Natural killer cell treated with Interleukin-12 subunit alpha and Interleukin-12 subunit beta and Interleukin-15 and Interleukin-18, amount 100 ng/mL, for 72 hours (primary cell): ENCODE measurements around the gene TERB2. TPM values are rescaled to one million over a fixed set of nuclear protein-coding genes. Genes with fewer than 3 reads are reported as not detected.
"Not testable (repeated sequence)": the region's sequence is repeated elsewhere in the genome, so short reads cannot be mapped to it uniquely, and the experiment has no call there.

Experiments
- ATAC-seq, 2 donors: fragments of 150-1000 bp; cut with Tn5 transposase in 1 of 2; sonication (Bioruptor Pico), chemical (Tn5 transposase) in 1 of 2; 2 replicates each; pipeline ENCODE4 v1.10.0; 2021
- DNase-seq: peaks from one replicate; pipeline ENCODE4 v3.0.0; 2022; ENCODE audit warnings: low spot score
- H3K27ac Mint-ChIP-seq, 2 donors: 1 replicate in 1 of 2; 2 replicates in 1 of 2; pipeline ENCODE4 v1.8.0; 2022; ENCODE audit warnings: mixed read lengths in 2 of 2, mild to moderate bottlenecking in 1 of 2, moderate library complexity in 1 of 2
- H3K27me3 Mint-ChIP-seq, 2 donors: 1 replicate in 1 of 2; 2 replicates in 1 of 2; pipeline ENCODE4 v1.8.0; 2022; ENCODE audit warnings: mixed read lengths in 2 of 2
- H3K36me3 Mint-ChIP-seq: one replicate; pipeline ENCODE4 v1.8.0; 2022; ENCODE audit warnings: mixed read lengths
- H3K4me1 Mint-ChIP-seq, 2 donors: 1 replicate in 1 of 2; 2 replicates in 1 of 2; pipeline ENCODE4 v1.8.0; 2022; ENCODE audit warnings: low read depth in 2 of 2, mixed read lengths in 2 of 2, mild to moderate bottlenecking in 1 of 2
- H3K4me3 Mint-ChIP-seq: one replicate; pipeline ENCODE4 v1.8.0; 2022; ENCODE audit warnings: mixed read lengths
- H3K9me3 Mint-ChIP-seq: 2 replicates; pipeline ENCODE4 v1.8.0; 2022; ENCODE audit warnings: mixed read lengths
- total RNA-seq, 2 donors: library from RNA; stranded (reverse); gene quantifications; one replicate each; pipeline ENCODE4 v1.2.3, GENCODE V29; 2022

The TERB2 gene
- total RNA-seq, 2 donors from 2014 or later: not detected

GRCh38 chr15:45020901-45021259 is 64.4 kb downstream of the TERB2 start:
- H3K27me3 Mint-ChIP-seq: peaks cover 32 to 43% of the 10 kb centered on the region in 2 donors
- not testable (repeated sequence) for H3K4me1 Mint-ChIP-seq, H3K36me3 Mint-ChIP-seq, H3K27ac Mint-ChIP-seq, ATAC-seq, H3K4me3 Mint-ChIP-seq, H3K9me3 Mint-ChIP-seq
- peak; percentile 54 for DNase-seq

- Mint-ChIP-seq H3K27ac (no peak overlapping the region), H3K27me3 (peaks cover 29 to 41% of the 10 kb centered on the region in 2 donors), H3K36me3 (no peaks in the 10 kb centered on the region), H3K9me3 (no peaks in the 10 kb centered on the region), H3K4me3 (peak overlapping the region; percentile 16), H3K4me1 (peaks cover 5 to 6% of the 10 kb centered on the region in 2 donors)
- ATAC-seq (no peak), DNase-seq (no peak)
These were observed 64.9 kb downstream of the TERB2 start for GRCh38 chr15:45021348-45021747.

GRCh38 chr15:45022871-45023658 is 66.6 kb downstream of the TERB2 start, which contains the start of gene SORD:
Gene SORD (plus strand): TSS chr15:45023195. CDS start chr15:45023284, 89 bp downstream.
- H3K4me3 Mint-ChIP-seq: peak within 1 kb of the TSS; percentile 87
- DNase-seq (peak; percentile 93), ATAC-seq (peak; percentile 99 to 100)
- H3K27me3 Mint-ChIP-seq: peaks cover 19 to 24% of the 10 kb centered on the region in 2 donors
- H3K36me3 Mint-ChIP-seq: no peaks in the 10 kb centered on the region
- H3K27ac Mint-ChIP-seq: no peak within 1 kb of the TSS
- H3K9me3 Mint-ChIP-seq: no peaks in the 10 kb centered on the region
- peaks cover 5 to 6% of the 10 kb centered on the region in 2 donors for H3K4me1 Mint-ChIP-seq

- H3K27ac Mint-ChIP-seq: no peak overlapping the region
- ATAC-seq (no peak), DNase-seq (no peak)
- peaks cover 5 to 6% of the 10 kb centered on the region in 2 donors for H3K4me1 Mint-ChIP-seq
- H3K27me3 Mint-ChIP-seq: peaks cover 13 to 17% of the 10 kb centered on the region in 2 donors
- no peaks in the 10 kb centered on the region for H3K9me3 Mint-ChIP-seq
- H3K4me3 Mint-ChIP-seq: peak overlapping the region; percentile 87
- H3K36me3 Mint-ChIP-seq: no peaks in the 10 kb centered on the region
These were observed 67.3 kb downstream of the TERB2 start for GRCh38 chr15:45023659-45024225.

GRCh38 chr15:45024649-45025048 is 68.2 kb downstream of the TERB2 start:
- not testable (repeated sequence) for H3K4me3 Mint-ChIP-seq

GRCh38 chr15:45025627-45026026 is 69.1 kb downstream of the TERB2 start:
- not testable (repeated sequence) for ATAC-seq, H3K27me3 Mint-ChIP-seq, H3K27ac Mint-ChIP-seq, H3K4me3 Mint-ChIP-seq, DNase-seq, H3K4me1 Mint-ChIP-seq, H3K36me3 Mint-ChIP-seq, H3K9me3 Mint-ChIP-seq

More at GRCh38 chr15:45024649-45025048, 68.2 kb downstream of the TERB2 start:
- not testable (repeated sequence) for ATAC-seq, H3K27ac Mint-ChIP-seq, H3K27me3 Mint-ChIP-seq, DNase-seq, H3K9me3 Mint-ChIP-seq, H3K36me3 Mint-ChIP-seq, H3K4me1 Mint-ChIP-seq

GRCh38 chr15:45026651-45027190 is 70.2 kb downstream of the TERB2 start:
- ATAC-seq: no peak
- Mint-ChIP-seq H3K4me1 (peaks cover 5 to 6% of the 10 kb centered on the region in 2 donors), H3K27ac (no peak overlapping the region), H3K9me3 (no peaks in the 10 kb centered on the region), H3K4me3 (no peak overlapping the region), H3K27me3 (no peaks in the 10 kb centered on the region), H3K36me3 (no peaks in the 10 kb centered on the region)
- DNase-seq: no peak

- DNase-seq: peak; percentile 51
- H3K27me3 Mint-ChIP-seq: no peaks in the 10 kb centered on the region
These were observed 70.7 kb downstream of the TERB2 start for GRCh38 chr15:45027220-45027619.

More at GRCh38 chr15:45027220-45027619, 70.7 kb downstream of the TERB2 start:
- ATAC-seq: no peak
- Mint-ChIP-seq H3K4me3 (no peak overlapping the region), H3K9me3 (no peaks in the 10 kb centered on the region), H3K36me3 (no peaks in the 10 kb centered on the region), H3K4me1 (peaks cover 5 to 6% of the 10 kb centered on the region in 2 donors), H3K27ac (no peak overlapping the region)

Other genes starting within 250 kb of the TERB2 start
- 10 to 100 TPM; 13.0 to 19.1 TPM for gene PATL2, start 245.4 kb upstream of the TERB2 start, total RNA-seq
- 1,000 to 10,000 TPM; 2,989 to 7,967 TPM for gene B2M, start 245.2 kb upstream of the TERB2 start, total RNA-seq
- 10 to 100 TPM; 28.8 to 33.9 TPM for gene TRIM69, start 220.2 kb upstream of the TERB2 start, total RNA-seq
- 10 to 100 TPM in 1 of 2 donors, 1 to 10 TPM in 1; 3.8 to 12.7 TPM for gene SORD, start 66.5 kb downstream of the TERB2 start, total RNA-seq
- gene DUOX2, start 157.5 kb downstream of the TERB2 start, total RNA-seq: 1 to 10 TPM in 1 of 2 donors, under 1 TPM in 1; 0.19 to 7.1 TPM
- gene DUOXA2, start 157.6 kb downstream of the TERB2 start, total RNA-seq: 1 to 10 TPM in 1 of 2 donors, not detected in 1; 1.6 TPM
- gene DUOXA1, start 173.2 kb downstream of the TERB2 start, total RNA-seq: not detected
- under 1 TPM in 1 of 2 donors, not detected in 1; 0.08 TPM for gene DUOX1, start 173.3 kb downstream of the TERB2 start, total RNA-seq
- 1 to 10 TPM in 1 of 2 donors, under 1 TPM in 1; 0.81 to 1.4 TPM for gene SHF, start 231.3 kb downstream of the TERB2 start, total RNA-seq